Activated B cell treated with CpG ODN at 0.5 μM for 24 hours (primary cell): ENCODE data around the gene AHDC1. TPM values are rescaled to one million over a fixed set of nuclear protein-coding genes. Genes with fewer than 3 reads are reported as not detected.

ENCODE experiments used
- ATAC-seq: fragments of 200-7000 bp; cut with Tn5 transposase; one replicate; pipeline ENCODE4 v1.10.0; 2021; ENCODE audit warnings: low read depth, mild to moderate bottlenecking, moderate library complexity
- CTCF ChIA-PET: fragments of 350-600 bp; sonication (Branson Sonifier 250); formaldehyde crosslinking; loops from one replicate; lab custom pipeline; 2021; ENCODE audit warnings: antibody characterized with exemption; lab: Charles Lee
- POLR2A ChIA-PET: fragments of 350-600 bp; sonication (Branson Sonifier 250); formaldehyde crosslinking; loops from one replicate; lab custom pipeline; 2021; ENCODE audit warnings: antibody characterized with exemption; lab: Charles Lee
- DNase-seq: peaks from one replicate; pipeline ENCODE4 v3.0.0; 2022
- H3K27ac Mint-ChIP-seq: one replicate; pipeline ENCODE4 v1.8.0; 2020; ENCODE audit warnings: mixed read lengths
- H3K27me3 Mint-ChIP-seq: one replicate; pipeline ENCODE4 v1.8.0; 2021; ENCODE audit warnings: mixed read lengths
- H3K36me3 Mint-ChIP-seq: one replicate; pipeline ENCODE4 v1.8.0; 2021; ENCODE audit warnings: low read depth, mixed read lengths
- H3K4me1 Mint-ChIP-seq: one replicate; pipeline ENCODE4 v1.8.0; 2021; ENCODE audit warnings: mixed read lengths
- H3K4me3 Mint-ChIP-seq: one replicate; pipeline ENCODE4 v1.8.0; 2020; ENCODE audit warnings: mild to moderate bottlenecking, mixed read lengths
- H3K9me3 Mint-ChIP-seq: one replicate; pipeline ENCODE4 v1.8.0; 2020; ENCODE audit warnings: mixed read lengths
- CTCF ChIP-seq: fragments of 200-600 bp; IDR thresholded peaks from one replicate; pipeline ENCODE4 v1.8.0; 2022; ENCODE audit warnings: antibody characterized with exemption, mild to moderate bottlenecking
- intact Hi-C: fragments of 100-400 bp; cut with micrococcal nuclease; formaldehyde crosslinking; loops from one replicate; pipeline ENCODE4 v1.15.1; 2024
- total RNA-seq: library from RNA; stranded (reverse); gene quantifications from 2 replicates; pipeline ENCODE4 v1.2.3, GENCODE V29; 2022

AHDC1 gene
- total RNA-seq, 1 donor from 2014 or later = 22.4 TPM

DNA sequence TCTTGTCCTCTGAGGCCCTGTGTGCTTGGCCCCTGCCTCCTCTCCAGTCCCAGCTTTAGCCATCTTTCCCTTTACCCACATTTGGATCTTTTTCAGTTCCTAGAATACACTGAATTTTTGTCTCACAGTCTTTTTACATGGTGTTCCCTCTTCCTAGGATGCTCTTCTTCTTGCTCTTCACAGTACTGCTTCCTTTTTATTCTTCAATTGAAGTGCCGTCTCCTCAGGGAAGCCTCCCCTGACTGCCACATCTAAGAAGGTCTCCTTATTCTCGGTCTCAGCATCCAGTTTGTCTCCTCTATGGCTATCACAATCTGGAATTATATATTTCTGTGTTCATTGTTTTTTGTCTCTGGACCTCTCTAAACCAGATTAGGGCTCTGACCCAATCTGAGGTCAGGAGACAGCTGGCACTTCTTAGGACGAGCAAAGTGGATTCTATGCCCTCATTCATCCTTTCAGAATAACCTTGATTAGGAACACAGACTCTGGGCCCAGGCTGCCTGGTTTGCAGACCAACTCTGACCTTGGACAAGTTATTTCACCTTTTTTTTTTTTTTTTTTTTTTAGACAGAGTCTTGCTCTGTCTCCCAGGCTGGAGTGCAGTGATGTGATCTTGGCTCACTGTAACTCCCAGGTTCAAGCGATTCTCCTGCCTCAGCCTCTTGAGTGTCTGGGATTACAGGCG lies 34.2 kb upstream of the AHDC1 start:
- no peak overlapping the region for H3K4me3 Mint-ChIP-seq
- H3K4me1 Mint-ChIP-seq = peaks cover 52% of the 10 kb centered on the region
- POLR2A ChIA-PET = interaction anchor here (0.6 to 3.4 kb wide), 7 partner anchors 7 to 245 kb away, joined by 4 to 16 read pairs (median 7); no protein-coding TSS in a partner anchor
- intact Hi-C loops = no loop called here
- no peak for TF ChIP-seq CTCF
- H3K9me3 Mint-ChIP-seq = no peaks in the 10 kb centered on the region
- DNase-seq (no peak), ATAC-seq (no peak)
- H3K27ac Mint-ChIP-seq = peak overlapping the region; percentile 36
- H3K27me3 Mint-ChIP-seq = no peaks in the 10 kb centered on the region
- no peaks in the 10 kb centered on the region for H3K36me3 Mint-ChIP-seq
- CTCF ChIA-PET = interaction anchor here (0.7 to 1.2 kb wide), 4 partner anchors 18 to 30 kb away, joined by 3 to 8 read pairs (median 4); no protein-coding TSS in a partner anchor

DNA sequence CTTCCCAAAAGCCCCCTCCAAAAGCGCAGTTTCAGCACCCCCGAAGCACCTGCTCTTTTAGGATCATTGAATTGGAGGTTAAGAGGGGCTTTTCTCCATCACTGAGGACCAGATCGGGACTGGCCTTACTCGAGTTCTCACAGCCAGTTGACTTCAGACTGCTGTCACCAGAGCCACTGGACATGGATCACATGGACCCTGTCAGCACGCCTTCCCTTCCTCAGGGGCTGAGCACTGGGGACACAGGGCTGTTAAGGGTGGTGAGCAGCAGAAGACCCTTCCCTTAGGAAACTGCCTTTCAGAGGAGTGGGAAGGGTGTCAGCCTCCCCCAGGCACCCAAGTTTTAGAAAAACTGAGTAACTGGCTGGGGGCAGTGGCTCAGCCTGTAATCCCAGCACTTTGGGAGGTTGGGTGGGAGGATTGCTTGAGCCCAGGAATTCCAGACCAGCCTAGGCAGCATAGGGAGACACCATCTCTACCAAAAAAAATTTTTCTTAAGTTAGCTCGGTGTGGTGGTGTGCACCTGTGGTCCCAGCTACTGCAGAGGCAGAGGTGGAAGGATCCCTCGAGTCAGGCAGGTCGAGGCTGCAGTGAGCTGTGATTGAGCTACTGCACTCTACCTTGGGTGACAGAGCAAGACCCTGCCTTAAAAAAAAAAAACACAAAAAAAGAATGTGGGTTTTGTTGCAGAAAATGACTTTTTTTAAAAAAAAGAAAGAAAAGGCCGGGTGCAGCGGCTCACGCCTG lies 31.6 kb upstream of the AHDC1 start:
- CTCF ChIA-PET = interaction anchor here (1.6 kb wide), 1 partner anchor 27 kb away, joined by 4 read pairs; no protein-coding TSS in a partner anchor
- ATAC-seq = no peak
- Mint-ChIP-seq H3K36me3 (no peaks in the 10 kb centered on the region), H3K4me1 (peaks cover 79% of the 10 kb centered on the region), H3K27me3 (no peaks in the 10 kb centered on the region), H3K27ac (peak overlapping the region; percentile 96), H3K4me3 (peak overlapping the region; percentile 62), H3K9me3 (no peaks in the 10 kb centered on the region)
- POLR2A ChIA-PET = interaction anchor here (0.6 to 15.1 kb wide), 10 partner anchors 10 to 1008 kb away, joined by 3 to 271 read pairs (median 5); no protein-coding TSS in a partner anchor
- intact Hi-C loops = no loop called here
- no peak for DNase-seq
- TF ChIP-seq CTCF = no peak

- H3K9me3 Mint-ChIP-seq = no peaks in the 10 kb centered on the region
- POLR2A ChIA-PET = interaction anchor here (3.7 to 15.1 kb wide), 2 partner anchors 9 to 24 kb away, joined by 22 to 271 read pairs; no protein-coding TSS in a partner anchor
- intact Hi-C loops = loop anchor here (1.0 kb wide), 1 partner anchor 9 kb away; no protein-coding TSS in a partner anchor
- peaks cover 83% of the 10 kb centered on the region for H3K4me1 Mint-ChIP-seq
- H3K27me3 Mint-ChIP-seq = no peaks in the 10 kb centered on the region
- peak within 1 kb of the TSS; percentile 83 for H3K4me3 Mint-ChIP-seq
- ATAC-seq (no peak), DNase-seq (peak; percentile 39)
- CTCF ChIA-PET = interaction anchor here (1.6 to 2.2 kb wide), 2 partner anchors 28 kb away, joined by 4 to 7 read pairs; no protein-coding TSS in a partner anchor
- TF ChIP-seq CTCF = no peak
- no peaks in the 10 kb centered on the region for H3K36me3 Mint-ChIP-seq
- H3K27ac Mint-ChIP-seq = peak within 1 kb of the TSS; percentile 96
Observed at GRCh38 chr1:27634985-27635367, 31.0 kb upstream of the AHDC1 start, which contains the start of gene FGR. Gene FGR, minus strand, starts transcription at chr1:27635185. Its CDS starts 11,269 bp downstream, at chr1:27623916.

DNA sequence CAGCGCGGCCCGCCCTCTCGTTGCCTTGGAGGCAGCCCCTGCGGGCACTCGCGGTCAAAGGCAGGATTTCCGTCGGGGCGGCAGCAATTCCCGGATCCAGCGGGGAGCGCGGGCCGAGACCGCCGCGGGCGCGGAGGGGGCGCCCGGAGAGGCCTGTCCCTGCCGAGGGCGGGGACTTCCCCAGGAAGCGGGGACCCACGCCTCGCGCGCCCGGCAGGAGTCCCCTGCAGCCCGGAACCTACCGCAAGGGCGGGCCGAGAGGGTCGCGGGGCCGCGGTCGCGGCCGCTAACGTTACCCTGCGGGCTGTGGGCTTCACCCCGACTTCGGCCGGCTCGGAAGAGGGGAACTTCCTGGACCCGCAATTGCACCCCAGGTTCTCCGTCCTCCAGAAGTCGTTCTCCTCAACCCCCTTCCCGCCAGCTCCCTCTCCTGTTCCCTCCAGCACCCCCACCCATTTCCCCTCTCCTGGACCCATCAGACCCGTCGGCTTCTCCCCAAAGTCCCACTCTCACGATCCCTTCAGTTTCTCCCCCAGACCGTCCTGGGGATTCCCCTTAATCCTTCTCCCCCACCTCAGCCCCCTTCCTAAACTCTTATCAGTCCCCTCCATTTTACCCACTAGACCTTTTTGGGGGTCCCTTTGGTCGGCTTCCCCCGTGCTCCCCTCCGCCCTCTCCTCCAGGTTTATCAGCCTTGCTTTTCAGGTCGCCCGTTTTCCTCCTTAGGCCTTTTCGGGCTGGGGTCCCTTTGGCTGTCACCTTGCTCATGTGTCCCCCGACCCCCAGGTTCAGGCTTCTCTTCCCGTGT lies 30.4 kb upstream of the AHDC1 start:
- ChIA-PET POLR2A (interaction anchor here (3.7 to 15.1 kb wide), 2 partner anchors 9 to 25 kb away, joined by 22 to 271 read pairs; no protein-coding TSS in a partner anchor), CTCF (interaction anchor here (1.8 to 2.2 kb wide), 2 partner anchors 9 to 28 kb away, joined by 5 to 7 read pairs; no protein-coding TSS in a partner anchor)
- DNase-seq = peak; percentile 64
- Mint-ChIP-seq H3K4me1 (peaks cover 89% of the 10 kb centered on the region), H3K27me3 (no peaks in the 10 kb centered on the region), H3K27ac (peak overlapping the region; percentile 87), H3K4me3 (peak overlapping the region; percentile 83), H3K9me3 (no peaks in the 10 kb centered on the region), H3K36me3 (no peaks in the 10 kb centered on the region)
- intact Hi-C loops = loop anchor here (1.0 kb wide), 1 partner anchor 10 kb away; no protein-coding TSS in a partner anchor
- no peak for TF ChIP-seq CTCF
- peak; percentile 16 for ATAC-seq
